OCI-LY7 (cell line): ENCODE results near the gene FAM24A. TPM values are rescaled to one million over a fixed set of nuclear protein-coding genes. Genes with fewer than 3 reads are reported as not detected.
"Not testable (repeated sequence)": the region's sequence is repeated elsewhere in the genome, so short reads cannot be mapped to it uniquely, and the experiment has no call there.

ENCODE experiments used
- BruUV-seq: library from RNA; stranded (reverse); fragments of 400-500 nt; replicated peaks from 2 replicates; lab custom pipeline; 2021; lab: Mats Ljungman, UMichigan
- CTCF ChIA-PET: fragments of 300-600 bp; sonication (Branson Sonifier 250); formaldehyde crosslinking; loops from one replicate; lab custom pipeline; 2022; ENCODE audit warnings: antibody characterized with exemption; ENCODE audit not compliant: unreplicated experiment; lab: Charles Lee
- POLR2A ChIA-PET: fragments of 300-600 bp; sonication (Branson Sonifier 250); formaldehyde crosslinking; loops from one replicate; lab custom pipeline; 2022; ENCODE audit warnings: antibody characterized with exemption; lab: Charles Lee
- DNase-seq: peaks from one replicate; pipeline ENCODE4 v3.0.0-alpha.2; 2015; ENCODE audit warnings: low spot score
- H2AFZ ChIP-seq: fragments of 200-600 bp; sonication (generic), shearing (Covaris generic); 2 replicates; pipeline ENCODE4 v1.6.1; 2014; ENCODE audit warnings: mild to moderate bottlenecking, antibody characterized with exemption, low read length, moderate library complexity
- H3K27ac ChIP-seq: fragments of 200-600 bp; sonication (generic); 2 replicates; pipeline ENCODE4 v1.5.1; 2014; ENCODE audit warnings: mixed run types, low read depth, mild to moderate bottlenecking, moderate library complexity, low read length, inconsistent platforms; ENCODE audit not compliant: poor library complexity, severe bottlenecking
- H3K36me3 ChIP-seq: fragments of 200-600 bp; sonication (generic); 2 replicates; pipeline ENCODE4 v1.6.1; 2014; ENCODE audit warnings: mild to moderate bottlenecking, antibody characterized with exemption, low read length, moderate library complexity, mixed read lengths; ENCODE audit not compliant: insufficient read depth
- H3K4me1 ChIP-seq: fragments of 200-600 bp; sonication (generic); 2 replicates; pipeline ENCODE4 v1.5.1; 2014; ENCODE audit warnings: mild to moderate bottlenecking, low read length; ENCODE audit not compliant: insufficient read depth, poor library complexity, severe bottlenecking
- H3K4me2 ChIP-seq: fragments of 200-600 bp; sonication (generic); 2 replicates; pipeline ENCODE4 v1.6.1; 2014; ENCODE audit warnings: mild to moderate bottlenecking, low read length
- H3K4me3 ChIP-seq: fragments of 200-600 bp; sonication (generic); 2 replicates; pipeline ENCODE4 v1.5.1; 2014; ENCODE audit warnings: mild to moderate bottlenecking, low read depth, low read length; ENCODE audit not compliant: poor library complexity, severe bottlenecking
- H3K79me2 ChIP-seq: fragments of 200-600 bp; sonication (generic); 2 replicates; pipeline ENCODE4 v1.6.1; 2016; ENCODE audit warnings: low read depth, mild to moderate bottlenecking, low read length, moderate library complexity, mixed read lengths; ENCODE audit not compliant: insufficient read depth
- H3K9me2 ChIP-seq: fragments of 200-600 bp; sonication (generic); 2 replicates; pipeline ENCODE4 v1.6.1; 2016; ENCODE audit warnings: mild to moderate bottlenecking, low read length, mixed read lengths; ENCODE audit not compliant: insufficient read depth
- H3K9me3 ChIP-seq: fragments of 200-600 bp; sonication (generic); 2 replicates; pipeline ENCODE4 v1.6.1; 2014; ENCODE audit warnings: mild to moderate bottlenecking, mixed run types, low read length, mixed read lengths
- H4K20me1 ChIP-seq: fragments of 200-600 bp; sonication (generic); 2 replicates; pipeline ENCODE4 v1.6.1; 2014; ENCODE audit warnings: mild to moderate bottlenecking, antibody characterized with exemption, low read length, moderate library complexity, mixed read lengths; ENCODE audit not compliant: insufficient read depth
- CTCF ChIP-seq: fragments of 200-600 bp; sonication (generic); conservative IDR thresholded peaks from 2 replicates; pipeline ENCODE4 v1.5.1; 2014; ENCODE audit warnings: mild to moderate bottlenecking, antibody characterized with exemption, low read length, moderate library complexity, mixed read lengths
- EZH2phosphoT487 ChIP-seq: fragments of 200-600 bp; sonication (generic); IDR thresholded peaks from 2 replicates; pipeline ENCODE4 v1.6.1; 2018; ENCODE audit warnings: low read depth, borderline replicate concordance, mild to moderate bottlenecking, mixed run types, antibody characterized with exemption, low read length, moderate library complexity, mixed read lengths
- intact Hi-C: fragments of 100-400 bp; cut with micrococcal nuclease; formaldehyde crosslinking; loops from one replicate; pipeline ENCODE4 v1.10.0; 2022; ENCODE audit not compliant: unreplicated experiment
- total RNA-seq, 2 experiments: library from RNA; depleted of rRNA in 1 of 2; stranded (reverse); fragments of >200 nt in 1 of 2; shearing (Covaris generic) in 1 of 2; gene quantifications; 2 replicates each; pipeline ENCODE4 v1.2.3, GENCODE V29; 2014 to 2022

The FAM24A gene
- total RNA-seq, 2 experiments from 2014 or later = not detected

- Histone ChIP-seq H3K79me2 (no peaks in the 10 kb centered on the region), H3K27ac (no peak overlapping the region), H3K4me3 (no peak overlapping the region), H3K4me1 (no peaks in the 10 kb centered on the region), H3K36me3 (0 out of 2 replicates have a peak, but pooled peaks cover 2% of the 10 kb centered on the region), H4K20me1 (0 out of 2 replicates have a peak, but pooled peaks cover 4% of the 10 kb centered on the region), H2AFZ (no peak overlapping the region), H3K9me3 (0 out of 2 replicates have a peak, but pooled peaks cover 5% of the 10 kb centered on the region), H3K4me2 (no peak overlapping the region), H3K9me2 (no peaks in the 10 kb centered on the region)
- no peak for DNase-seq
- CTCF ChIA-PET = no interaction called here
- no peak for TF ChIP-seq EZH2phosphoT487
- no peak for TF ChIP-seq CTCF
- intact Hi-C loops = no loop called here
- POLR2A ChIA-PET = no interaction called here
- BruUV-seq = no TSS peak
These were observed 45.5 kb upstream of the FAM24A start for GRCh38 chr10:122864901-122865300.

- H4K20me1 ChIP-seq, BruUV-seq, H3K36me3 ChIP-seq, H3K4me3 ChIP-seq, H3K4me2 ChIP-seq, H2AFZ ChIP-seq, H3K9me3 ChIP-seq, H3K79me2 ChIP-seq, CTCF ChIA-PET, H3K9me2 ChIP-seq, DNase-seq, POLR2A ChIA-PET, H3K4me1 ChIP-seq, intact Hi-C loops, H3K27ac ChIP-seq: not testable (repeated sequence)
These were observed 43.5 kb upstream of the FAM24A start for GRCh38 chr10:122866757-122867482.

- H3K9me2 ChIP-seq, H3K9me3 ChIP-seq, POLR2A ChIA-PET, intact Hi-C loops, H4K20me1 ChIP-seq, H2AFZ ChIP-seq, DNase-seq, H3K27ac ChIP-seq, H3K4me1 ChIP-seq, BruUV-seq, H3K79me2 ChIP-seq, H3K4me2 ChIP-seq, H3K4me3 ChIP-seq, CTCF ChIA-PET, H3K36me3 ChIP-seq: not testable (repeated sequence)
These were observed 41.6 kb upstream of the FAM24A start for GRCh38 chr10:122868768-122869167.

GRCh38 chr10:122871947-122872346, 38.5 kb upstream of the FAM24A start:
- H2AFZ ChIP-seq, POLR2A ChIA-PET, H3K4me1 ChIP-seq, H3K9me2 ChIP-seq, H3K4me3 ChIP-seq, DNase-seq, H4K20me1 ChIP-seq, H3K4me2 ChIP-seq, H3K79me2 ChIP-seq, BruUV-seq, intact Hi-C loops, CTCF ChIA-PET, H3K27ac ChIP-seq, H3K9me3 ChIP-seq, H3K36me3 ChIP-seq: not testable (repeated sequence)
